Ishikawa (cell line): ENCODE results near the gene ZC3H4.

Experiments
- CEBPB ChIP-seq: IDR thresholded peaks from 2 replicates; pipeline ENCODE4 v1.6.1; 2012
- CREB1 ChIP-seq: IDR thresholded peaks from 2 replicates; pipeline ENCODE4 v1.6.1; 2012; ENCODE audit warnings: low read depth
- EP300 ChIP-seq: IDR thresholded peaks from 2 replicates; pipeline ENCODE4 v1.6.1; 2012; ENCODE audit warnings: borderline replicate concordance
- FOXM1 ChIP-seq: IDR thresholded peaks from 2 replicates; pipeline ENCODE4 v1.6.1; 2012; ENCODE audit warnings: low read depth, borderline replicate concordance
- MAX ChIP-seq: IDR thresholded peaks from 2 replicates; pipeline ENCODE4 v1.6.1; 2012
- NFIC ChIP-seq: IDR thresholded peaks from 2 replicates; pipeline ENCODE4 v1.6.1; 2012
- RAD21 ChIP-seq: IDR thresholded peaks from 2 replicates; pipeline ENCODE4 v1.6.1; 2012; ENCODE audit warnings: low read depth
- REST ChIP-seq: IDR thresholded peaks from 2 replicates; pipeline ENCODE4 v1.6.1; 2012; ENCODE audit warnings: low read depth, mild to moderate bottlenecking
- TAF1 ChIP-seq: IDR thresholded peaks from 2 replicates; pipeline ENCODE4 v1.6.1; 2012; ENCODE audit warnings: low read depth, mild to moderate bottlenecking
- TCF12 ChIP-seq: IDR thresholded peaks from 2 replicates; pipeline ENCODE4 v1.6.1; 2012; ENCODE audit warnings: low read depth
- TEAD4 ChIP-seq: IDR thresholded peaks from 2 replicates; pipeline ENCODE4 v1.6.1; 2012
- USF1 ChIP-seq: IDR thresholded peaks from 2 replicates; pipeline ENCODE4 v1.6.1; 2012
- YY1 ChIP-seq: IDR thresholded peaks from 2 replicates; pipeline ENCODE4 v1.6.1; 2012; ENCODE audit warnings: low read depth
- ZBTB7A ChIP-seq: IDR thresholded peaks from 2 replicates; pipeline ENCODE4 v1.6.1; 2012; ENCODE audit warnings: low read depth

The ZC3H4 gene

GRCh38 chr19:47065242-47065641 is 48.3 kb downstream of the ZC3H4 start:
- TF ChIP-seq REST (no peak), RAD21 (no peak), TEAD4 (no peak), USF1 (no peak)

- no peak for TF ChIP-seq YY1
- no peak for TF ChIP-seq CREB1
- TF ChIP-seq FOXM1: no peak
- TF ChIP-seq MAX: no peak
- TF ChIP-seq EP300: no peak
- no peak for TF ChIP-seq REST
These were observed 49.7 kb downstream of the ZC3H4 start for GRCh38 chr19:47063874-47064273.

GRCh38 chr19:47058621-47059022 is 55.0 kb downstream of the ZC3H4 start:
- TF ChIP-seq ZBTB7A (no peak), CEBPB (no peak)

- TF ChIP-seq USF1: no peak
- no peak for TF ChIP-seq ZBTB7A
- no peak for TF ChIP-seq YY1
These were observed 56.2 kb downstream of the ZC3H4 start for GRCh38 chr19:47057328-47057727.

- TF ChIP-seq FOXM1 (no peak), ZBTB7A (no peak), CREB1 (no peak), TAF1 (no peak), USF1 (no peak), REST (no peak), TEAD4 (no peak), YY1 (no peak), CEBPB (no peak), TCF12 (no peak), EP300 (no peak), NFIC (no peak), MAX (no peak), RAD21 (no peak)
These were observed 57.2 kb downstream of the ZC3H4 start for GRCh38 chr19:47056411-47056810.

- TF ChIP-seq ZBTB7A (no peak), MAX (no peak), EP300 (no peak), FOXM1 (no peak), NFIC (no peak), TAF1 (no peak)
These were observed 64.3 kb downstream of the ZC3H4 start for GRCh38 chr19:47049307-47049700.
